Neural progenitor cell (in vitro differentiated cells): ENCODE measurements around the gene ITGA11.

Experiments used
- CTCF ChIP-seq: fragments of 200-600 bp; sonication (generic); IDR thresholded peaks from 2 replicates; pipeline ENCODE4 v1.5.1; 2017; ENCODE audit warnings: antibody characterized with exemption, mild to moderate bottlenecking
- EZH2phosphoT487 ChIP-seq: fragments of 200-600 bp; sonication (generic); IDR thresholded peaks from 2 replicates; pipeline ENCODE4 v1.6.1; 2017; ENCODE audit warnings: antibody characterized with exemption

DNA sequence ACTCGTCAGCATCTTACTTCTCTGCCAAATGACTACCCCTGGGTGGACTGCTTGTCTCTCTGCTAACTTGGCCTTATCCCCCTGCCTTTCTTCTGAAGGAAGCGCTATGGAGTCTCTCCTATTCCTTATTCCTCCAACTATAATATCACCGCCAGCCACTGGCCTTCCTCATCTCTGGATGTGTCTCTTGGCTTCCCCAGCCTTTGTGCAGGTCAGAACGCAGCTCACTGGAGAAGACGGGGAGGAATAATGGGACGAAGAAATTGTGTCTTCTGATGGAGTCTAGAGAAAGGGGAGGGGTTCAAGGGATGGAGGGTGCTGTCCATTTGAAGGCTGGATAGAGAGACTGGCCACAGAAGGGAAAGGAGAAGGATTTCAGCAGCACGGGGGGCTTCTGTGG is 16.9 kb downstream of the ITGA11 start:
- TF ChIP-seq CTCF (no peak), EZH2phosphoT487 (no peak)
